HAP-1 (cell line): Measurements from ENCODE around the gene EIF5A.
A peak's percentile ranks its signal among the peaks of the same experiment; 100 is the strongest.

ENCODE experiments used
- DNase-seq, 2 experiments: peaks; one replicate each; pipeline ENCODE4 v3.0.0-alpha.2; 2016 to 2020; ENCODE audit warnings: low spot score in 2 of 2
- H3K27me3 ChIP-seq: fragments of 250-450 bp; sonication (Bioruptor Pico); 2 replicates; pipeline ENCODE4 v1.5.1; 2020; ENCODE audit warnings: low read depth, mild to moderate bottlenecking, moderate library complexity
- H3K36me3 ChIP-seq: fragments of 250-450 bp; sonication (Bioruptor Pico); replicated peaks from 2 replicates; pipeline ENCODE4 v1.5.1; 2020; ENCODE audit warnings: mild to moderate bottlenecking
- H3K4me1 ChIP-seq: fragments of 250-450 bp; sonication (Bioruptor Pico); 2 replicates; pipeline ENCODE4 v1.5.1; 2020; ENCODE audit warnings: mild to moderate bottlenecking
- H3K4me3 ChIP-seq: fragments of 250-450 bp; sonication (Bioruptor Pico); 2 replicates; pipeline ENCODE4 v1.5.1; 2020; ENCODE audit warnings: mild to moderate bottlenecking, moderate library complexity
- H3K9me3 ChIP-seq: fragments of 250-450 bp; sonication (Bioruptor Pico); 2 replicates; pipeline ENCODE4 v1.5.1; 2020; ENCODE audit warnings: mild to moderate bottlenecking, moderate library complexity
- in situ Hi-C: fragments of 300-500 bp; cut with MboI; formaldehyde crosslinking; loops from 3 replicates; pipeline ENCODE4 v1.14.3; 2020; ENCODE audit warnings: low sequenced_read_pairs, inconsistent platforms, mixed read lengths

The EIF5A gene

GRCh38 chr17:7281074-7281952 lies 26.1 kb upstream of the EIF5A start, which contains the start of gene SLC2A4:
SLC2A4 (plus strand) TSS chr17:7281718; CDS start chr17:7281935, 217 bp downstream.
- H3K4me1 ChIP-seq: peaks cover 8% of the 10 kb centered on the region
- peak; percentile 95 to 99 for DNase-seq
- H3K36me3 ChIP-seq: no peaks in the 10 kb centered on the region; the same call in 1 of the 2 replicates
- no peaks in the 10 kb centered on the region for H3K9me3 ChIP-seq
- in situ Hi-C loops: loop anchor here (5.0 kb wide), 1 partner anchor 66 kb away; no protein-coding TSS in a partner anchor
- H3K4me3 ChIP-seq: peak within 1 kb of the TSS; percentile 75
- H3K27me3 ChIP-seq: no peaks in the 10 kb centered on the region

- in situ Hi-C loops: loop anchor here (5.0 kb wide), 1 partner anchor 65 kb away; no protein-coding TSS in a partner anchor
- Histone ChIP-seq H3K27me3 (no peaks in the 10 kb centered on the region), H3K4me1 (peaks cover 8% of the 10 kb centered on the region), H3K4me3 (peak overlapping the region; percentile 75), H3K9me3 (no peaks in the 10 kb centered on the region), H3K36me3 (no peaks in the 10 kb centered on the region; the same call in 1 of the 2 replicates)
- peak in 1 of 2 experiments; percentile 35 for DNase-seq
Observed at GRCh38 chr17:7281953-7282751, 25.3 kb upstream of the EIF5A start.

- in situ Hi-C loops: loop anchor here (5.0 kb wide), 1 partner anchor 64 kb away; no protein-coding TSS in a partner anchor
- Histone ChIP-seq H3K4me1 (peaks cover 8% of the 10 kb centered on the region), H3K9me3 (no peaks in the 10 kb centered on the region), H3K4me3 (no peak overlapping the region; the same call in 1 of the 2 replicates), H3K27me3 (no peaks in the 10 kb centered on the region), H3K36me3 (no peaks in the 10 kb centered on the region; the same call in 1 of the 2 replicates)
- no peak for DNase-seq
Observed at GRCh38 chr17:7282752-7283321, 24.6 kb upstream of the EIF5A start.

GRCh38 chr17:7283471-7284216 lies 23.8 kb upstream of the EIF5A start:
- peaks cover 8% of the 10 kb centered on the region for H3K4me1 ChIP-seq
- no peak for DNase-seq
- no peaks in the 10 kb centered on the region for H3K9me3 ChIP-seq
- no peaks in the 10 kb centered on the region; the same call in 1 of the 2 replicates for H3K36me3 ChIP-seq
- in situ Hi-C loops: loop anchor here (5.0 kb wide), 1 partner anchor 64 kb away; no protein-coding TSS in a partner anchor
- H3K27me3 ChIP-seq: no peaks in the 10 kb centered on the region
- no peak overlapping the region for H3K4me3 ChIP-seq

- DNase-seq: no peak
- in situ Hi-C loops: loop anchor here (5.0 kb wide), 1 partner anchor 62 kb away; no protein-coding TSS in a partner anchor
- no peaks in the 10 kb centered on the region for H3K27me3 ChIP-seq
- H3K9me3 ChIP-seq: no peaks in the 10 kb centered on the region
- H3K36me3 ChIP-seq: no peaks in the 10 kb centered on the region; the same call in 1 of the 2 replicates
- H3K4me1 ChIP-seq: peaks cover 8% of the 10 kb centered on the region
- no peak overlapping the region for H3K4me3 ChIP-seq
Observed at GRCh38 chr17:7284911-7285310, 22.5 kb upstream of the EIF5A start.

- no peaks in the 10 kb centered on the region; the same call in 1 of the 2 replicates for H3K36me3 ChIP-seq
- no peak for DNase-seq
- H3K4me3 ChIP-seq: no peak overlapping the region
- no peaks in the 10 kb centered on the region for H3K27me3 ChIP-seq
- H3K9me3 ChIP-seq: no peaks in the 10 kb centered on the region
- in situ Hi-C loops: no loop called here
- H3K4me1 ChIP-seq: peaks cover 6% of the 10 kb centered on the region
Observed at GRCh38 chr17:7285679-7286078, 21.7 kb upstream of the EIF5A start.

- Histone ChIP-seq H3K36me3 (no peaks in the 10 kb centered on the region; the same call in 1 of the 2 replicates), H3K27me3 (peaks cover 6% of the 10 kb centered on the region), H3K4me1 (peaks cover 8% of the 10 kb centered on the region; the same call in 1 of the 2 replicates), H3K4me3 (no peak overlapping the region), H3K9me3 (no peaks in the 10 kb centered on the region)
- DNase-seq: no peak
- in situ Hi-C loops: no loop called here
Observed at GRCh38 chr17:7289256-7290032, 18.0 kb upstream of the EIF5A start.

- Histone ChIP-seq H3K27me3 (peaks cover 6% of the 10 kb centered on the region), H3K9me3 (no peaks in the 10 kb centered on the region), H3K4me1 (peaks cover 11% of the 10 kb centered on the region), H3K4me3 (no peak overlapping the region), H3K36me3 (no peaks in the 10 kb centered on the region; the same call in 1 of the 2 replicates)
- no peak for DNase-seq
- in situ Hi-C loops: no loop called here
Observed at GRCh38 chr17:7290166-7290565, 17.3 kb upstream of the EIF5A start.

GRCh38 chr17:7290685-7291084 lies 16.7 kb upstream of the EIF5A start:
- peaks cover 11% of the 10 kb centered on the region for H3K4me1 ChIP-seq
- H3K36me3 ChIP-seq: no peaks in the 10 kb centered on the region; the same call in 1 of the 2 replicates
- H3K9me3 ChIP-seq: no peaks in the 10 kb centered on the region
- H3K27me3 ChIP-seq: peaks cover 6% of the 10 kb centered on the region
- in situ Hi-C loops: no loop called here
- no peak overlapping the region for H3K4me3 ChIP-seq
- DNase-seq: no peak

- Histone ChIP-seq H3K36me3 (no peaks in the 10 kb centered on the region), H3K9me3 (no peaks in the 10 kb centered on the region), H3K4me3 (no peak overlapping the region), H3K27me3 (peaks cover 6% of the 10 kb centered on the region), H3K4me1 (peaks cover 14% of the 10 kb centered on the region)
- in situ Hi-C loops: no loop called here
- no peak for DNase-seq
Observed at GRCh38 chr17:7292194-7292593, 15.2 kb upstream of the EIF5A start.

- H3K4me1 ChIP-seq: peaks cover 14% of the 10 kb centered on the region
- in situ Hi-C loops: no loop called here
- no peaks in the 10 kb centered on the region for H3K36me3 ChIP-seq
- no peak overlapping the region for H3K4me3 ChIP-seq
- no peak for DNase-seq
- H3K9me3 ChIP-seq: no peaks in the 10 kb centered on the region
- H3K27me3 ChIP-seq: peaks cover 6% of the 10 kb centered on the region
Observed at GRCh38 chr17:7292729-7293128, 14.7 kb upstream of the EIF5A start.

- no peak for DNase-seq
- no peak overlapping the region for H3K4me3 ChIP-seq
- in situ Hi-C loops: no loop called here
- H3K36me3 ChIP-seq: no peaks in the 10 kb centered on the region
- H3K9me3 ChIP-seq: no peaks in the 10 kb centered on the region
- peaks cover 6% of the 10 kb centered on the region for H3K27me3 ChIP-seq
- peaks cover 14% of the 10 kb centered on the region for H3K4me1 ChIP-seq
Observed at GRCh38 chr17:7293159-7293558, 14.3 kb upstream of the EIF5A start.
